GM08714 (cell line): ENCODE results near the gene ORMDL3.

Experiments used
- H3K4me3 ChIP-seq: fragments of 200-500 bp; sonication (Bioruptor generic); 2 replicates; pipeline ENCODE4 v1.5.1; 2014; ENCODE audit warnings: mild to moderate bottlenecking, low read length, inconsistent platforms
- ZNF274 ChIP-seq: IDR thresholded peaks from 2 replicates; pipeline ENCODE4 v1.6.1; 2012; ENCODE audit warnings: mild to moderate bottlenecking, low read depth, low read length

ORMDL3 gene

DNA sequence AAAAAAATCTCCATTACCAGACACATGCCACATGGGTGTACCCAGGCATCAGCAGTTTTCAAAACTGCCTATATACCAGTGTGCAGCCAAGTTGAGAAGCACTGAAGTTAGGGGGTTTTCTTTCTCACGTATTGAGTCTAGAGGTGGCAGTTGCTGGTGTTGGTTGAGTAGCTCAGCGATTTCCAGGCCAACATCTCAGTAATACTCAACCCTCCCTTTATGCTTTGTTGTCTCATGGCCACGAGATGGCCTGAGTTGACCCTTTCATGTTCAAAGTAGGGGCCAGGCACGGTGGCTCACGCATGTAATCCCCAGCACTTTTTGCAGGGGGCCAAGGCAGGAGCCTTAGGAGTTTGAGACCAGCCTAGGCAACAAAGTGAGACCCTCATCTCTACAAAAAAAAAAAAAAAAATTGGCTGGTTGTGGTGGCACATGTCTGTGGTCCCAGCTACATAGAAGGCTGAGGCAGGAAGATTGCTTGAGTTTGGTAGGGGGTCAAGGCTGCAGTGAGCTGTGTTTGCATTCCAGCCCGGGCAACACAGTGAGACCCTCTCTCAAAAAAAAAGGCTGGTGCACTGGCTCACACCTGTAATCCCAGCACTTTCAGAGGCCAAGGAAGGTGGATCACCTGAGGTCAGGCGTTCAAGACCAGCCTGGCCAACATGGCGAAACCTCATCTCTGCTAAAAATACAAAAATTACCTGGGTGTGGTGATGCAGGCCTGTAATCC lies 10.9 kb upstream of the ORMDL3 start:
- TF ChIP-seq ZNF274 = no peak
- no peak overlapping the region for H3K4me3 ChIP-seq

DNA sequence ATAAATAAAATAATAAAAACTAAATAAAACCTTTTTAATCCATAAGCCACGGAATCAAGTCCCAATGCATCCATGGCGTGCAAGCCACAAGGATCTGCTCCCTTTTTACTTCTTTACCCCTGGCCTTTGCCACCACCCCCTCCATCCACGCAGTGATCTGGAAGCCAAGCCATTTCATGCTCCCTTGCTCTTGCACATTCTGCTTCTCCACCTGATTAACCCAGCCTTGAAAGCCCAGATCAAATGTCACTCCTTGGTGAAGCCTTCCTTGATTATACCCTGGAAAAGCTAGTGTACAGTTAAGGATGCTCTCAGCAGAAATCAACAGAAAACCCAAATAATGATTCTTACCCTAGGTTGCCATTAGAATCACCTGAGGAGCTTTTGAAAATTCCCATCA lies 10.0 kb upstream of the ORMDL3 start:
- H3K4me3 ChIP-seq = no peak overlapping the region
- no peak for TF ChIP-seq ZNF274

DNA sequence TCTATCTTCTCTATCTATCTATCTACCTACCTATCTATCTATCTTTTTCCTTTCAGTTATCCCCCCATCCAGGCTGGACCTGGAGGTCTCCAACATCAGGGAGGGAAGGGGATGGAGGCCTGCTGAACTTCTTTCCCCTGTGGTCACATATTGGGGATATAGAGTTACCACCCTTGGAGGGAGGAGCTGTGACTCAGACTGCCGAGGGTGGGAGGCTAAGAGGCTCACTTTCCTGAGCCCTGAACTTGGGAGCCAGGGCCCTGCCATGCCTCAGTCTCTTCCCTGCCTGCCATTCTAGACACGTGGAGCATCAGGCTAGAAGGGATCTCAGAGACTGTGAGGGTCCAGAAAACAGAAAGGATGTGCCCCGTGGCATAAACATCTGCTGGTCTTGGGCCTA lies 8.5 kb upstream of the ORMDL3 start:
- TF ChIP-seq ZNF274 = no peak

DNA sequence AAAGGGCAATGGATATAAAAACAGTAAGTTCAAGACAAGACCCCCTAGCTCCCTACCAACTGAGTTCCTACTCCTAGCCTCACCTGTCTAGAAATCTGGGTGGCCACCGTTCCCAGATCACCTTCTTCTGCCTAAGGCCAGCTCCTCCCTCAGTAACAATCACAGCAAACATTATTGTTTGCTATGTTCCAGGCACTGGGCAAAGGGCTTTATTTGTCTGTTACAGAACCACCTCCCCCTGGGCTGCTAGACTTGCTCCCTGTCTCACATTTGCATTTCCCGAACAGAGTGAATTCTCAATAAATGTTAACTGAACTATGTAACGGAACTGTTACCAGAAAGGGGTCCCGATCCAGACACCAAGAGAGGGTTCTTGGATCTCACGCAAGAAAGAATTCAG lies 6.9 kb upstream of the ORMDL3 start:
- no peak for TF ChIP-seq ZNF274
- H3K4me3 ChIP-seq = no peak overlapping the region

More for the DNA sequence above, 8.5 kb upstream of the ORMDL3 start:
- no peak overlapping the region for H3K4me3 ChIP-seq

DNA sequence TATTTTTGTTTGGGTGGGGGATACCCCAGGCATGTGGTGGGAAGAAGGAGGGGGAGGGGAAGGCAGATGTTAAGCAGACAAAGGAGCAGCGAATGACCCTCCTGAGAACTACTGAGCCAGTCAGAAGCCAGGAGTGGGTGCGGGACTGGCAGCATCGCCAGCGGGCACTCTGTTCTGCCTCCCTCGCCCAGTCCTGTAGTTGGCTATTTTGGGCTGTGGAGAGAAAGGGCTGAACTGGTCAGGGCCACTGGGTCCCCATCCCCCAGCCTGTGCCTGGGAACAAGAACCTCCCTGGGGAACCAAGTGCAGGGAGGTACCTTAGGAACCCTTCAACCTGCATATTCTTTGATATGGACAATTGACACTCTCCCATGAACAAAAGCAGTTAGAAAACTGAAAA lies 6.5 kb upstream of the ORMDL3 start:
- TF ChIP-seq ZNF274 = no peak
- H3K4me3 ChIP-seq = no peak overlapping the region

DNA sequence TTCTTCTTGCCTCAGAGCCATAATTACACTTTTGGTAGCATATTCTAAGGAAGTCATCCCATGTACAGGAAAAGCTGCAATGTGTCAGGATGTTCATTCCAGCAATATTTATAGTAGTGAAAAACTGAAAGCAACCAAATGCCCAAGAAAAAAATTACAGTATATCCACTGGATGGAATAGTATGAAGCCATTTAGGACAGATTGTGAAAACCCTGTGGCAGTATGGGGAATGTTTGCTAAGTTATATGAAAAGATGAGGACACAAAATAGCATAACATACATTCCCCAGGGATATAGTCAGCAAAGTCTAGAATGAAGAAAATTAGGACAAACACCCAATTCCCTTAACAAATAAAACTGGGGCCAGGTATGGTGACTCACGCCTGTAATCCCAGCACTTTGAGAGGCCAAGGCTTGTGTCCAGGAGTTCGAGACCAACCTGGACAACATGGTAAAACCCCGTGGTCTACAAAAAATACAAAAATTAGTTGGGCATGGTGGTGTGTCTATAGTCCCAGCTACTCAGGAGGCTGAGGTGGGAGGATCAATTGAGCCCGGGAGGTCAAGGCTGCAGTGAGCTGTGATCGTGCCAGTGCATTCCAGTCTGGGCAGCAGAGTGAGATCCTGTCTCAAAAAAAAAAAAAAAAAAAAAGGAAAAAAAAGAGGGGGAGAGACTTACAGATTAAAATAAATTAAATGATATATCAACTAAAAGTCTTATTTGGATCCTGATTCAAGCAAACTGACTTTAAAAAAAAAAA lies 2.4 kb upstream of the ORMDL3 start:
- no peak for TF ChIP-seq ZNF274
- H3K4me3 ChIP-seq = no peak overlapping the region

DNA sequence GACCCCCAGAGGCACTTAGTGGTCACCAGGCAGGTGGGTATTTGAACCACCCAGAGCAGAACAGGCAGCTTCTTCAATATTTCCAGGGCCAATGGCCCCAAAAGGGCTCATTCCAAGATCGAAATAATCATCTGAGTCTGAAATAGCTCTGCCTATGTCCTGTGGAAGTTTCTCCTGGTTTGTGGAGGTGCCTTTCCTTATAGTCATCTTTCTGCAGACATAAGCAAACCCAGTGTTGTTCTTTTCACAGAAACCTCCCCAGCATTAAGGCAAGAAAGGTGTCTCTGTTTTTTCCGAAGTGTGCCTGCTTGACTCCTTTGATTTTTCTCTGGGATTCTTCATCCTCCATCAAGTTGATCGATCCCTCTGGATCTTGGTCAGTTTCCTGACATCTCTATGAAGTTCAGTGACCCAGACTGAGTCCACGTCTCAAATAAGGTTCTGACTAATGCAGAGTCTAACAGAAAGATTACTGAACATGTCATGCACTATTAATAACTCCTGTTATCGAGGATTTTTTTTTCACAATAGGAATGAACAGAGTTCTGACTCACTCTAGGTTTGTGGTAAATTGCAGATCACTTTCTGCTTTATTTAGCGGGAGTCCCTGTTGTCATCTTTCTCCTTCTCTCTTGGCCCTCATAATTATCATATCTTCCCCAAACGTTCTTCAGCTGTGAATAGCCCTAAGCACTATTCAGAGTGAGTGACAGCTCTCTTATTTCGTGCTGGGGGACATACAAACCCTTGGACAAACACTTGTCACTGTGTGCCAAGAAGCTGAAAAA lies 1.7 kb upstream of the ORMDL3 start:
- H3K4me3 ChIP-seq = peak overlapping the region; percentile 64; the same call in 1 of the 2 replicates
- TF ChIP-seq ZNF274 = no peak

DNA sequence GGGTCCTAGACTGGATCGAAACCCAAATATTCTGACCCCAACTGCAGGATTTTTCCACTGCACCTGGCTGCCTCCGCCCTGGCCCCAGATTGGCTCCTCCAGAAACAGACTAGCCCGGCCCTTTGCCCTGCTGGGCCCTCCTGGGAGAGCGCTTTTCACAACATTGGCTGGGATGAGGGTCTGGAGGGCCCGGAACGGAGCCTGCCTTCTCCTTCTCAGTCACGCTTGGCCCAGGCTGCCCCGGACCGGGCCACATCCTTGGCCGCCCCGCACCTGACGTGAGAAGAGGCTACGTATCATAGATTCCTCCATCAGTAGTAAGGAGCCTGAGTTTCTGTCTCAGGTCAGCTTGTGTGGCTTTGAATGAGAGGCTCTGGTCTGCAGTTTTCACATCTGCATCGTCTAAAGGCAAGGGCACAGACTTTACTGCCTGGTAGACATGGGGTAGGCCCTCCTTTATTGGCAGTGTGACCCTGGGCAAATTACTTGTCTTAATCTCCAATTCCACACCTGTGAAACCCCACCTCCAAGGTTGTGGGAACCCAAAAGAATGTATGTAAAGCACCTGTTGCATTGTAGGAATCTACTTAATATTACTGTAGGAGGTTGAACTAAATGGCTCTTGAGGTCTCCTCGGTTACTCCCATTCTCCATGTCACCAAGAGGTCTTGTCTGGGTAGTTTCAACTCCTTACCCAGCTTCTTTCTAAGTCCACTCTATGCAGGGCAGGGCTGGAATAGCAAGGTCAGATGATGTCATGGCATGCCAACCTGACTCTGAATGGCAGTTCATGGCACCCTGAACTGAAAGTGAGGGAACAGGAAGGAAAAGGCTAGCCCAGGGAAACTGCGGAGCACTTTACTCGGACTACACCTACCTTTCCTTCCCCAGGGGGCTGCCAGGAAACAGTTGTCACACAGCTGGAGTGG lies 792 bp upstream of the ORMDL3 start:
- TF ChIP-seq ZNF274 = no peak
- H3K4me3 ChIP-seq = peak overlapping the region; percentile 64

DNA sequence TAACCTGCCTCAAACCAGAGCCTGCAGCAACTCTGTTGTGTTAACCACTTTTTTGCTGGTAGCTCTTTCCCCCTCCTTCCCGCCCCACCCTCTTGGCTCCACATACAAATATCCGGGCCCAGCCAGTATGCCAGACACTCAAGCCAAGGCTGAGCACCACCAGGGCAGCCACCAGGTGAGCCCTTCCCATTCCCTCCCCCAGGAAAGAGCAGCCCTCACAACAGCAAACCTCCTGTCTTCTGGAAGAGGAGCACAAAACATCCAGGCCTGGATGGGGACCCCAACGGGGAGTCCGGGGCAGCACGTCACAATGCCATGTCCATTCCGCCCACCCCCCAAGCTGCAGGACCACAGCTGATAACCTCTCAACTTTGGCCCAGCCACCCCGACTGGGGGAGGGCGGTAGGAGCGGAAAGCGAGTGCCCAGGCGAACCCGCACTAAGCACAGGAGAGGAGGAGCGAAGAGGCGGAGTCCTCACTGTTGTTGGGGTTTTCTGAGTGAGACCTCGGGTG lies 757 bp downstream of the ORMDL3 start:
- peak overlapping the region; percentile 64 for H3K4me3 ChIP-seq
- TF ChIP-seq ZNF274 = no peak

DNA sequence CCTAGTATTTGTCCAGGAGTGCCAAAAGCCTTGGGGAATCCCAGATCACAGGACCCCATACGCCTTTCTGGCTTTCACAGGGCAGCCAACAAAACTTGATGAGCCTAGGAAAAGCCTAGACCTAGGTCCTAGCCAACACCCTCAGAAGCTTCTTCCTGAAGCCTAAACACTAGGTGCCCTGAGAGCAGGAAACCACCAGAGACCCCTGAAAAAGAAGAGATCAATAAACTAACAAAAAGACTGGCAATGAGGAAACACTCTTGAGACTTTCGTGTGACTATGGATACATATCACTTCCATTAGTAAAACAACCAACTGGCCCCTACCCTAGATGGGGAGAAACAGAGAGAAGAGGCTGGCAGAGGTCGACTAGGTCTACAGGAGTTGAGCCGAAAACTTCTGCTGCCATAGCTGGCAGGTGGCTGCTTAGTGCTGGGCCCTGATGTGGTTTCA lies 1.2 kb downstream of the ORMDL3 start:
- TF ChIP-seq ZNF274 = no peak
- peak overlapping the region; percentile 64 for H3K4me3 ChIP-seq

DNA sequence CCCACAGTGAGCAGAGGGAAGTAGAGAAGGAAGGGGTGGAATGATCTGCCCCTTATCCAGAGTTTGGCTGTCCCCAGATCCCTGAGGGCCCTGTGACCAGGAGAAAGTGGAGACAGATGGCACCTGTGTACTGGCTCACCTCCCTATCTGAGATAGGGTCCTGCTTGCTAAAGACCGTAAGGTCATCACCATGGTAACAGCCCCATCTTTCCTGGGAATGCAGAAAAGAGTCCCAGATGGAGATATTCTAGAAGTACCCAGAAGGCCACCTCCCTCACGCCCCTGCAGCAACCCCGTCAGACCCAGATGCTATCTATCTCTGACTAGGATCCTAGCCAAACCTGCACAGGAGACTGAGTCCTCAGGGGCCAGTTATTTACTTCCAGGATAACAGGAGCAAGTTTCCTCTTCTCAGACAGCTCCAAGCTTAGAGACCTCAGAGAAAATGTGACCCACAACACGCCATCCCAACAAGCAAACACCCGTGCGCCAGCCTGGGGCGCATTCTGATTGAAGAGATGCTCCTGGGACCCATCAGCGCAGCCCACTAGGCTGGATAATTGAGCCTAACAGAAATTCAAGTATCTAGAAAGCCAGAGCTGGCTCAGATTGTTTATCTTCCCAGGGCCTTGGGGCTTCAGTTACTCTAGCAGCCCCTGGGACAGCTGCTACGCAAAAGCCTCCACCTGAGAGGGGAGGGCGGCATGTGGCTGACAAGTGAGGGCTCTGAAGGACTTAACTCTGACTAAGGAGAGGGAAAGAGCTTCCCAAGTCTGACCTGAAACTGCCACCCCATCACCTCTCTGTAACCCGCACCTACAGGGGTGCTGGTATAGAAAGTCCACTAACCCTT lies 1.9 kb downstream of the ORMDL3 start:
- TF ChIP-seq ZNF274 = no peak
- peak overlapping the region; percentile 64; the same call in 1 of the 2 replicates for H3K4me3 ChIP-seq

DNA sequence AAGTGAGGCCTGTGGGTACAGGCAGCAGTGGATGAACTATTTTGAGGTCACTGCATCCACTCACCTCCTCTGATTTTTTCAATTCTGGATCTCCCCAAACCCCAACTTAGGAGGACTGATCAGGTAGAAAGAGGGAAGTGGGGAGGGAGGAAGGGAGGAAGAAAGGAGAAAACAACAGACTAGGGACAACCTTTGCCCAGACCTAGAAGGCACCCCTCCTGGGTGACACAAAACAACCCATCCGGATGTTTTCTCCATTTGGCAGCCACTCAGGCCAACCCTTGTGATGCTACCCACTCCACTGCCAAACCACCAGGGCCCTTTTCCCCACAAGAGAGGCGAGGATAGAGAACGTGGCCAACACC lies 2.7 kb downstream of the ORMDL3 start:
- TF ChIP-seq ZNF274 = no peak
- no peak overlapping the region for H3K4me3 ChIP-seq
